Measurements from ENCODE around the gene CDH26. TPM values are rescaled to one million over a fixed set of nuclear protein-coding genes. Genes with fewer than 3 reads are reported as not detected.
A peak's percentile ranks its signal among the peaks of the same experiment; 100 is the strongest.

Gene CDH26
- total and polyA plus RNA-seq, 2 of the 13 experiments (the other 11 are each of a cell fraction or from before 2014, with no cell fraction given): 0.40 to 1.1 TPM

DNA sequence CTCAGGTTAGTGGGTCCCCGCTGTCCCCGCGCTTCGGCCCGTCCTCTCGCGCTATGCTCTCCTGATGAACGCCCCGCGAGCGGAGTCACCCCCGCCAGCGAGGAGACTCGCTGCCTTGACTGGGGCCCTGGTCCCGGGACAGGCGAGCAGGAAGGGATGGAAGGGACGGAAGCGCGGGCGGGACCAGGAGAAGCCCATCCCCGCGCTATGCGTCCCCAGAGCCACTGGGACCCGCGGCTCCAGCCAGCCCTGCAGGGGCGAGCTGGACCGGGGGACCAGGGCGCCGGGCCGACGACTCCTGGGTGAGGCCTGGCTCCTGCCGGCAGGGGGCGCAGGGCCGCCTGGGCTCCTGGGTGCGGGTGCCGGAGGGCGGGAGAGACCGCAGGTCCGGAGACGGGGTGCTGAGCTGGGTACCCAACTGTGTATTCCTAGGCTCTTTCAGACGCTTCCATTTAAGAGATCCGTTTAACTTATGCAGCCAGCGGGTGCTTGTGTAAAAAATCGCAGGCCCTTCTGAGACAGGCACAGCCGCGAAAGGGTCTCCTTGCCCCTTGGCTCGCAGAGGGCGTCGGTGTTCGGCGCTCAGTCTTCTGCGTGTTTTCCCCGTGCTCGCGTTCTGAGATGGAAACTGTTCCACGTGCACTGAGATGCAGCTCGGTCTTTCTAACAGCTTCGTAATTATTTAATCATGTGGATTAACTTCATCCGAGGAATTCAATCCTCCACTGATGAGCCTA lies 24.2 kb upstream of the CDH26 start (continued):
- TF ChIP-seq TCF7L2 (IDR thresholded peaks at IDR 0.05; ENCODE audit: low read depth, low read length) (no peak), ZNF33A (CRISPR knock-in tag; IDR thresholded peaks at IDR 0.05; ENCODE audit: borderline replicate concordance) (no peak), ZSCAN20 (CRISPR knock-in tag; IDR thresholded peaks at IDR 0.05; ENCODE audit: borderline replicate concordance) (no peak), ZNF20 (CRISPR knock-in tag; IDR thresholded peaks at IDR 0.05) (no peak), HES4 (CRISPR knock-in tag; IDR thresholded peaks at IDR 0.05; ENCODE audit: borderline replicate concordance) (peak; percentile 42; the same call in 1 of the 2 replicates), ZKSCAN5 (CRISPR knock-in tag; IDR thresholded peaks at IDR 0.05) (no peak), CCDC6 (CRISPR knock-in tag; IDR thresholded peaks at IDR 0.05) (no peak), IRF2 (CRISPR knock-in tag; IDR thresholded peaks at IDR 0.05) (0 out of 2 replicates have a peak, but pooled peaks have one; percentile 25)
- TF ChIP-seq, protein P1, sequence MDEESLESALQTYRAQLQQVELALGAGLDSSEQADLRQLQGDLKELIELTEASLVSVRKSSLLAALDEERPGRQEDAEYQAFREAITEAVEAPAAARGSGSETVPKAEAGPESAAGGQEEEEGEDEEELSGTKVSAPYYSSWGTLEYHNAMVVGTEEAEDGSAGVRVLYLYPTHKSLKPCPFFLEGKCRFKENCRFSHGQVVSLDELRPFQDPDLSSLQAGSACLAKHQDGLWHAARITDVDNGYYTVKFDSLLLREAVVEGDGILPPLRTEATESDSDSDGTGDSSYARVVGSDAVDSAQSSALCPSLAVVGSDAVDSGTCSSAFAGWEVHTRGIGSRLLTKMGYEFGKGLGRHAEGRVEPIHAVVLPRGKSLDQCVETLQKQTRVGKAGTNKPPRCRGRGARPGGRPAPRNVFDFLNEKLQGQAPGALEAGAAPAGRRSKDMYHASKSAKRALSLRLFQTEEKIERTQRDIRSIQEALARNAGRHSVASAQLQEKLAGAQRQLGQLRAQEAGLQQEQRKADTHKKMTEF (CRISPR knock-in tag; IDR thresholded peaks at IDR 0.05): peak; percentile 40; the same call in 1 of the 2 replicates

DNA sequence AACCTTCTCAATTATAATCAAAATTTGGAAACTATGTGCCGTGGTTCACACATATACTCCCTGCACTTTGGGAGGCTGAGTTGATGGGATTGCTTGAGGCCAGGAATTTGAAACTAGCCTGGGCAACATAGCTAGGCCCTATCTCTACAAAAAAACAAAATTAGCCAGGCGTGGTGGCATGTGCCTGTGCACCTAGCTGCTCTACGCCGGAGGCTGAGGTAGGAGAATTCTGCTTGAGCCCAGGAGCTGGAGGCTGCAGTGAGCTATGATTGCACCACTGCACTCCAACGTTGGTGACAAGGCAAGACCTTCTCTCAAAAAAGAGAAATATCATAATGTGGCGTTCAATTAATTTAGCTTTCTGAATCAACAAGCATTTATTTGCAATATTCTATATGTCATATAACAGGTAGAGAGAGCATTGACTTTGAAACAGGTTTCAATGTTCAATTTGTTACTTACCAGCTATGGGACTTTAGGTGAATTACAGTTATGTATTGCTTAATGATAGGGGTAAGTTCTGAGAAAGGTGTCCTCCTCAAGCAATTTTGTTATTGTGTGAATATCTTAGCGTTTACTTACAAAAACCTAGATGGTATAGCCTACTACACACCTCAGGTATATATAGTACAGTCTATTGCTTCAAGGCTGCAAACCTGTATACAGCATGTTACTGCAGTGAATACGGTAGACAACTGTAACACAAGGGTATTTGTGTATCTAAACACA lies 22.6 kb upstream of the CDH26 start:
- BruUV-seq (replicated peaks): no TSS peak
- H3K9ac ChIP-seq (ENCODE audit: insufficient read depth, low read depth, low read length): no peak overlapping the region
- H3K4me3 ChIP-seq (replicated peaks in 1 of 3; ENCODE audit: insufficient read depth in 1 of 3, low read depth in 2 of 3, low read length in 3 of 3): no peak overlapping the region
- CTCF ChIA-PET (ENCODE audit: low intra/inter-chr PET ratio, low total read pairs): no interaction called here
- H3K36me3 ChIP-seq (replicated peaks in 1 of 2; ENCODE audit: control insufficient read depth in 1 of 2, insufficient read depth in 2 of 2, low read length in 2 of 2): no peaks in the 10 kb centered on the region
- no peaks in the 10 kb centered on the region for H4K20me1 ChIP-seq (ENCODE audit: insufficient read depth, low read length)
- intact Hi-C loops (cut with micrococcal nuclease; ENCODE audit: unreplicated experiment) (no loop called here), in situ Hi-C loops (cut with HindIII; ENCODE audit: extremely low pct_ligation_motif_present, low pct_unique_long_range_greater_than_20kb) (no loop called here)
- DNase-seq (ENCODE audit: low spot score) (no peak), ATAC-seq (no peak), FAIRE-seq (no peak)
- POLR2A ChIA-PET: no interaction called here
- H3K27me3 ChIP-seq (ENCODE audit: control insufficient read depth in 1 of 2, insufficient read depth in 2 of 2, low read length in 2 of 2): no peaks in the 10 kb centered on the region; a peak in 1 of 5 replicates
- no peak overlapping the region for H3K4me2 ChIP-seq (ENCODE audit: low read depth, low read length)
- H3K79me2 ChIP-seq (ENCODE audit: insufficient read depth, low read length): no peaks in the 10 kb centered on the region
- 86% methylated on average over 8 of the region's 8 CpGs for WGBS (ENCODE audit: low lambda C conversion rate)
- peaks cover 15% of the 10 kb centered on the region for H3K4me1 ChIP-seq (ENCODE audit: insufficient read depth, low read length)
- no peak overlapping the region for H3K27ac ChIP-seq (ENCODE audit: extremely low read length, insufficient read depth, low read length)
- no peaks in the 10 kb centered on the region for H3K9me3 ChIP-seq (ENCODE audit: low read length)
- H2AFZ ChIP-seq (ENCODE audit: low read length): no peak overlapping the region
- TF ChIP-seq, protein P2, sequence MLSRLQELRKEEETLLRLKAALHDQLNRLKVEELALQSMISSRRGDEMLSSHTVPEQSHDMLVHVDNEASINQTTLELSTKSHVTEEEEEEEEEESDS (CRISPR knock-in tag; IDR thresholded peaks at IDR 0.05; ENCODE audit: borderline replicate concordance): no peak
- no peak for TF ChIP-seq ZBTB20 (CRISPR knock-in tag; IDR thresholded peaks at IDR 0.05; ENCODE audit: borderline replicate concordance, low read depth)
- no peak for TF ChIP-seq ZNF317 (CRISPR knock-in tag; IDR thresholded peaks at IDR 0.05)
- TF ChIP-seq MXD4 (CRISPR knock-in tag; IDR thresholded peaks at IDR 0.05): no peak
- TF ChIP-seq, protein P3, sequence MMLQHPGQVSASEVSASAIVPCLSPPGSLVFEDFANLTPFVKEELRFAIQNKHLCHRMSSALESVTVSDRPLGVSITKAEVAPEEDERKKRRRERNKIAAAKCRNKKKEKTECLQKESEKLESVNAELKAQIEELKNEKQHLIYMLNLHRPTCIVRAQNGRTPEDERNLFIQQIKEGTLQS (CRISPR knock-in tag; IDR thresholded peaks at IDR 0.05): no peak
- TF ChIP-seq MLLT10 (CRISPR knock-in tag; IDR thresholded peaks at IDR 0.05): no peak
- TF ChIP-seq U2AF1 (optimal IDR thresholded peaks at IDR 0.05; ENCODE audit: low read depth, low read length): no peak
- TF ChIP-seq KDM1A (CRISPR knock-in tag; IDR thresholded peaks at IDR 0.05): no peak
- no peak for TF ChIP-seq XBP1 (CRISPR knock-in tag; IDR thresholded peaks at IDR 0.05)
- no peak for TF ChIP-seq HMG20A (CRISPR knock-in tag; IDR thresholded peaks at IDR 0.05; ENCODE audit: borderline replicate concordance)
- TF ChIP-seq YEATS4 (CRISPR knock-in tag; IDR thresholded peaks at IDR 0.05; ENCODE audit: borderline replicate concordance): no peak
- TF ChIP-seq, protein P4, sequence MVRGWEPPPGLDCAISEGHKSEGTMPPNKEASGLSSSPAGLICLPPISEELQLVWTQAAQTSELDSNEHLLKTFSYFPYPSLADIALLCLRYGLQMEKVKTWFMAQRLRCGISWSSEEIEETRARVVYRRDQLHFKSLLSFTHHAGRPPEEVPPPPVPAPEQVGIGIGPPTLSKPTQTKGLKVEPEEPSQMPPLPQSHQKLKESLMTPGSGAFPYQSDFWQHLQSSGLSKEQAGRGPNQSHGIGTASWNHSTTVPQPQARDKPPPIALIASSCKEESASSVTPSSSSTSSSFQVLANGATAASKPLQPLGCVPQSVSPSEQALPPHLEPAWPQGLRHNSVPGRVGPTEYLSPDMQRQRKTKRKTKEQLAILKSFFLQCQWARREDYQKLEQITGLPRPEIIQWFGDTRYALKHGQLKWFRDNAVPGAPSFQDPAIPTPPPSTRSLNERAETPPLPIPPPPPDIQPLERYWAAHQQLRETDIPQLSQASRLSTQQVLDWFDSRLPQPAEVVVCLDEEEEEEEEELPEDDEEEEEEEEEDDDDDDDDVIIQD (CRISPR knock-in tag; IDR thresholded peaks at IDR 0.05; ENCODE audit: low read depth): no peak

Measured in HepG2 (cell line).